ENCODE measurements around the gene GMCL1. TPM values are rescaled to one million over a fixed set of nuclear protein-coding genes. Genes with fewer than 3 reads are reported as not detected.
"Not testable (repeated sequence)": the region's sequence is repeated elsewhere in the genome, so short reads cannot be mapped to it uniquely, and the experiment has no call there.

The GMCL1 gene
- total RNA-seq, 2 donors from 2014 or later = 19.7 to 25.5 TPM

DNA sequence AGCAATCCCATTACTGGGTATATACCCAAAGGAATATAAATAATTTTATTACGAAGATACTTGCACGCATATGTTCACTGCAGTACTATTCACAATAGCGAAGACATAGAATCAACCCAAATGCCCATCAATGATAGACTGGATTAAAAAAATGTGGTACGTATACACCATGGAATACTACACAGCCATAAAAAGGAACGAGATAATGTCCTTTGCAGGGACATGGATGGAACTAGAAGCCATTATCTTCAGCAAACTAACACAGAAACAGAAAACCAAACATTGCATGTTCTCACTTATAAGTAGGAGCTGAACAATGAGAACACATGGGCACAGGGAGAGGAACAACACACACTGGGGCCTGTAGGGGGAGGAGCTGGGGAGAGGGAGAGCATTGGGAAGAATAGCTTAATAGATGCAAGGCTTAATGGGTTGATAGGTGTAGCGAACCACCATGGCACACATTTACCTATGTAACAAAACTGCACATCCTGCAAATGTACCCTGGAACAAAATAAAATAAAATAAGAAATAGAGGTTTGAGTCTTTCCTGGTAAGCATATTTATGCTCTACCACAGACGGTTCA is 63.5 kb downstream of the GMCL1 start:
- Histone ChIP-seq H3K36me3 (ENCODE audit: control insufficient read depth, insufficient read depth, low read length) (peaks cover 28% of the 10 kb centered on the region), H3K4me3 (ENCODE audit: low read length) (peak overlapping the region; percentile 92), H3K9me3 (ENCODE audit: control insufficient read depth, low read length) (peaks cover 17% of the 10 kb centered on the region), H3K27me3 (ENCODE audit: control insufficient read depth, insufficient read depth, low read length, poor library complexity, severe bottlenecking) (peaks cover 22% of the 10 kb centered on the region)
- H3K4me1 Mint-ChIP-seq; H3K27ac Mint-ChIP-seq; H3K27ac ChIP-seq (ENCODE audit: low read depth, low read length); H3K4me1 ChIP-seq (ENCODE audit: control insufficient read depth, insufficient read depth, low read length); H3K9ac ChIP-seq (ENCODE audit: extremely low read depth, low read length, poor library complexity, severe bottlenecking): not testable (repeated sequence)
- H3K9me3 Mint-ChIP-seq = peaks cover 14% of the 10 kb centered on the region
- WGBS, 2 experiments (ENCODE audit: insufficient coverage in 1 of 2, insufficient read length in 1 of 2) = 94% methylated on average over 6 of the region's 7 CpGs; no CpG with 5 or more reads in 1 of the 2 experiments
- DNase-seq = peak; percentile 50
- H3K36me3 Mint-ChIP-seq (ENCODE audit: low read depth) = peaks cover 22% of the 10 kb centered on the region
- H3K4me3 Mint-ChIP-seq = peak overlapping the region; percentile 95
- peak; percentile 29 for TF ChIP-seq CTCF (conservative IDR thresholded peaks at IDR 0.05)
- peaks cover 40% of the 10 kb centered on the region for H3K27me3 Mint-ChIP-seq (ENCODE audit: insufficient read depth)

GRCh38 chr2:69893684-69894551 is 64.5 kb downstream of the GMCL1 start, which contains the start of gene SNRNP27:
TSS of gene SNRNP27 (plus strand) at chr2:69893956. CDS start at chr2:69893985, 29 bp downstream.
- peaks cover 7% of the 10 kb centered on the region for H3K9me3 ChIP-seq (ENCODE audit: control insufficient read depth, low read length)
- peak; percentile 91 for DNase-seq
- peak within 1 kb of the TSS; percentile 88 for H3K9ac ChIP-seq (ENCODE audit: extremely low read depth, low read length, poor library complexity, severe bottlenecking)
- peaks cover 5% of the 10 kb centered on the region for H3K4me1 ChIP-seq (ENCODE audit: control insufficient read depth, insufficient read depth, low read length)
- H3K4me3 ChIP-seq (ENCODE audit: low read length) = peak within 1 kb of the TSS; percentile 92
- Mint-ChIP-seq H3K9me3 (peaks cover 8% of the 10 kb centered on the region), H3K36me3 (ENCODE audit: low read depth) (peaks cover 30% of the 10 kb centered on the region), H3K4me3 (peak within 1 kb of the TSS; percentile 95), H3K27me3 (ENCODE audit: insufficient read depth) (peaks cover 30% of the 10 kb centered on the region), H3K27ac (peak within 1 kb of the TSS; percentile 97), H3K4me1 (peaks cover 2% of the 10 kb centered on the region)
- peak within 1 kb of the TSS; percentile 55 for H3K27ac ChIP-seq (ENCODE audit: low read depth, low read length)
- H3K27me3 ChIP-seq (ENCODE audit: control insufficient read depth, insufficient read depth, low read length, poor library complexity, severe bottlenecking) = peaks cover 14% of the 10 kb centered on the region
- TF ChIP-seq CTCF (conservative IDR thresholded peaks at IDR 0.05) = no peak
- peaks cover 35% of the 10 kb centered on the region for H3K36me3 ChIP-seq (ENCODE audit: control insufficient read depth, insufficient read depth, low read length)
- 0 to 4% methylated on average over 18 to 32 of the region's 32 CpGs for WGBS, 2 experiments (ENCODE audit: insufficient coverage in 1 of 2, insufficient read length in 1 of 2)

DNA sequence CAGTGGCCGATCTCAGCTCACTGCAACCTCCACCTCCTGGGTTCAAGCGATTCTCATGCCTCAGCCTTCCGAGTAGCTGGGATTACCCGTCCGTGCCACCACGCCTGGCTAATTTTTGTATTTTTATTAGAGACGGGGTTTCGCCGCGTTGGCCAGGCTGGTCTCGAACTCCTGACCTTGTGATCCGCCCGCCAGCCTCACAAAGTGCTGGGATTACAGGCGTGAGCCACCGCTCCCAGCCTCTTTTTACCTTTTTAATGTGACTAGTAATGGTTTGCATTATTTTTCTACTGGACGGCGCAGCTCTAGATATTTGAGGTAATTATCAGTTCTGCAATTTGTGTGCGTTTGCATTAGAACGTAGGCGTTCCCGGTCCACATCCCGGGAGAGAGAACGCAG is 65.3 kb downstream of the GMCL1 start:
- peak overlapping the region; percentile 88 for H3K9ac ChIP-seq (ENCODE audit: extremely low read depth, low read length, poor library complexity, severe bottlenecking)
- DNase-seq; H3K9me3 ChIP-seq (ENCODE audit: control insufficient read depth, low read length); H3K4me1 Mint-ChIP-seq; H3K9me3 Mint-ChIP-seq; H3K4me1 ChIP-seq (ENCODE audit: control insufficient read depth, insufficient read depth, low read length); H3K27ac ChIP-seq (ENCODE audit: low read depth, low read length): not testable (repeated sequence)
- Mint-ChIP-seq H3K27me3 (ENCODE audit: insufficient read depth) (peaks cover 22% of the 10 kb centered on the region), H3K4me3 (peak overlapping the region; percentile 95), H3K27ac (peak overlapping the region; percentile 97), H3K36me3 (ENCODE audit: low read depth) (peaks cover 37% of the 10 kb centered on the region)
- H3K36me3 ChIP-seq (ENCODE audit: control insufficient read depth, insufficient read depth, low read length) = peaks cover 42% of the 10 kb centered on the region
- peak overlapping the region; percentile 92 for H3K4me3 ChIP-seq (ENCODE audit: low read length)
- H3K27me3 ChIP-seq (ENCODE audit: control insufficient read depth, insufficient read depth, low read length, poor library complexity, severe bottlenecking) = peaks cover 14% of the 10 kb centered on the region
- WGBS, 2 experiments (ENCODE audit: insufficient coverage in 1 of 2, insufficient read length in 1 of 2) = 86% methylated on average over 22 to 23 of the region's 23 CpGs
